Liver (tissue), 9 donors: ENCODE data around the gene VWA5B2. TPM values are rescaled to one million over a fixed set of nuclear protein-coding genes. Genes with fewer than 3 reads are reported as not detected.

Source experiments
- DNase-seq: peaks from one replicate; pipeline ENCODE4 v3.0.0-alpha.2; 2017; ENCODE audit warnings: low spot score
- H3K27ac ChIP-seq, 2 donors: one replicate each; pipeline ENCODE4 v1.7.0; 2013; ENCODE audit warnings: inconsistent platforms in 2 of 2, low read length in 2 of 2, control low read depth in 1 of 2, low read depth in 1 of 2, mild to moderate bottlenecking in 1 of 2
- H3K27me3 ChIP-seq, 4 donors: one replicate each; pipeline versions ENCODE4 v1.6.1 to v1.7.0; 2013; ENCODE audit warnings: low read length in 3 of 4, inconsistent platforms in 1 of 4, mild to moderate bottlenecking in 1 of 4, moderate library complexity in 1 of 4; ENCODE audit not compliant: control insufficient read depth in 4 of 4, insufficient read depth in 4 of 4
- H3K36me3 ChIP-seq, 4 donors: one replicate each; pipeline versions ENCODE4 v1.6.1 to v1.7.0; 2013; ENCODE audit warnings: low read length in 3 of 4, mild to moderate bottlenecking in 3 of 4, low read depth in 1 of 4, moderate library complexity in 1 of 4; ENCODE audit not compliant: control insufficient read depth in 4 of 4, insufficient read depth in 3 of 4
- H3K4me1 ChIP-seq, 4 donors: one replicate each; pipeline versions ENCODE4 v1.6.1 to v1.7.0; 2013; ENCODE audit warnings: low read length in 3 of 4, mild to moderate bottlenecking in 3 of 4, moderate library complexity in 1 of 4; ENCODE audit not compliant: control insufficient read depth in 4 of 4, insufficient read depth in 4 of 4
- H3K4me3 ChIP-seq, 3 donors: one replicate each; pipeline versions ENCODE4 v1.6.1 to v1.7.0; 2013; ENCODE audit warnings: low read length in 3 of 3, control low read depth in 1 of 3, low read depth in 1 of 3, mild to moderate bottlenecking in 1 of 3
- H3K9ac ChIP-seq, 2 donors: one replicate each; pipeline ENCODE4 v1.7.0; 2013; ENCODE audit warnings: low read length in 2 of 2, mild to moderate bottlenecking in 2 of 2, moderate library complexity in 2 of 2, control low read depth in 1 of 2, low read depth in 1 of 2
- H3K9me3 ChIP-seq, 4 donors: one replicate each; pipeline versions ENCODE4 v1.6.1 to v1.7.0; 2013; ENCODE audit warnings: low read length in 3 of 4; ENCODE audit not compliant: control insufficient read depth in 4 of 4
- ATF3 ChIP-seq: IDR thresholded peaks from 2 replicates; pipeline ENCODE4 v1.6.1; 2016; ENCODE audit warnings: antibody characterized with exemption
- CTCF ChIP-seq: fragments of 150-350 bp; IDR thresholded peaks from 2 replicates; pipeline ENCODE4 v1.5.1; 2017; ENCODE audit warnings: improper control_type of control experiment, low read depth, low read length; ENCODE audit not compliant: missing input control
- EGR1 ChIP-seq, 2 donors: IDR thresholded peaks; 2 replicates each; pipeline ENCODE4 v1.6.1; 2016 to 2018; ENCODE audit warnings: antibody characterized with exemption in 2 of 2, low read depth in 2 of 2
- FOXA1 ChIP-seq: IDR thresholded peaks from 2 replicates; pipeline ENCODE4 v1.6.1; 2016; ENCODE audit warnings: antibody characterized with exemption
- FOXA2 ChIP-seq: IDR thresholded peaks from 2 replicates; pipeline ENCODE4 v1.6.1; 2016; ENCODE audit warnings: antibody characterized with exemption
- HNF4A ChIP-seq, 2 donors: conservative IDR thresholded peaks; 2 replicates each; pipeline ENCODE4 v1.6.1; 2016; ENCODE audit warnings: antibody characterized with exemption in 2 of 2, mild to moderate bottlenecking in 2 of 2
- HNF4G ChIP-seq: IDR thresholded peaks from 2 replicates; pipeline ENCODE4 v1.6.1; 2016; ENCODE audit warnings: antibody characterized with exemption
- JUND ChIP-seq, 2 donors: IDR thresholded peaks; 2 replicates each; pipeline ENCODE4 v1.6.1; 2016; ENCODE audit warnings: antibody characterized with exemption in 2 of 2
- NR2F2 ChIP-seq: IDR thresholded peaks from 2 replicates; pipeline ENCODE4 v1.6.1; 2016; ENCODE audit warnings: antibody characterized with exemption
- RAD21 ChIP-seq, 2 donors: IDR thresholded peaks; 2 replicates each; pipeline ENCODE4 v1.6.1; 2016; ENCODE audit warnings: antibody characterized with exemption in 2 of 2, mild to moderate bottlenecking in 2 of 2
- RXRA ChIP-seq, 2 donors: IDR thresholded peaks; 2 replicates each; pipeline ENCODE4 v1.6.1; 2017 to 2018; ENCODE audit warnings: antibody characterized with exemption in 2 of 2, mild to moderate bottlenecking in 1 of 2
- SP1 ChIP-seq: IDR thresholded peaks from 2 replicates; pipeline ENCODE4 v1.6.1; 2018; ENCODE audit warnings: antibody characterized with exemption, mild to moderate bottlenecking
- TAF1 ChIP-seq: conservative IDR thresholded peaks from 2 replicates; pipeline ENCODE4 v1.6.1; 2016; ENCODE audit warnings: antibody characterized with exemption, mild to moderate bottlenecking
- YY1 ChIP-seq: IDR thresholded peaks from 2 replicates; pipeline ENCODE4 v1.6.1; 2016; ENCODE audit warnings: antibody characterized with exemption, mild to moderate bottlenecking
- ZBTB33 ChIP-seq: IDR thresholded peaks from 2 replicates; pipeline ENCODE4 v1.6.1; 2016; ENCODE audit warnings: antibody characterized with exemption
- WGBS: extraction: QIAGEN DNeasy Blood & Tissue Kit; methylation state at CpG from one replicate; pipeline ENCODE4 v1.1.7; 2013; 5-methylcytosine and 5-hydroxymethylcytosine counted together
- polyA plus RNA-seq, 2 donors: library from polyadenylated mRNA; stranded (reverse) in 1 of 2; unstranded in 1 of 2; fragments of 200-250 nt in 1 of 2; fragments of >200 nt in 1 of 2; fragmentation: Nextera tagmentation in 1 of 2; extraction: Ambion mirVana in 1 of 2; gene quantifications; one replicate each; pipeline versions ENCODE4 v1.2.1 to v1.2.3, GENCODE V29; 2013 to 2015
- total RNA-seq, 2 donors: library from RNA; depleted of rRNA; stranded (reverse); fragments of >200 nt; gene quantifications; one replicate each; pipeline ENCODE4 v1.2.3, GENCODE V29; 2014
- TF ChIP-seq, protein P1 (sequence below): IDR thresholded peaks from 2 replicates; pipeline ENCODE4 v1.6.1; 2016; ENCODE audit warnings: antibody characterized with exemption
- TF ChIP-seq, protein P2 (sequence below): IDR thresholded peaks from 2 replicates; pipeline ENCODE4 v1.6.1; 2016; ENCODE audit warnings: antibody characterized with exemption, mild to moderate bottlenecking
- donor health status: healthy.
- donor health status: healthy.
- donor health status: healthy.
- donor health status: healthy.
- donor health status: healthy.

Gene VWA5B2
- total and polyA plus RNA-seq, 4 donors, result under 0.01 to 0.14 (median 0.08) TPM; not detected in 1

- Histone ChIP-seq H3K9me3 (no peaks in the 10 kb centered on the region), H3K27me3 (no peaks in the 10 kb centered on the region), H3K27ac (no peak overlapping the region), H3K9ac (no peak overlapping the region), H3K4me1 (peaks cover 2 to 25% (median 21%) of the 10 kb centered on the region in 4 donors), H3K4me3 (no peak overlapping the region), H3K36me3 (peaks cover 28 to 62% (median 57%) of the 10 kb centered on the region in 4 donors)
- WGBS, result 92% methylated on average over 17 of the region's 17 CpGs
- DNase-seq, result no peak
- TF ChIP-seq EGR1 (IDR thresholded peaks at IDR 0.05; ENCODE audit: low read depth in 2 of 2), result no peak
- no peak for TF ChIP-seq HNF4A (conservative IDR thresholded peaks at IDR 0.05)
- no peak for TF ChIP-seq YY1
- no peak for TF ChIP-seq ZBTB33
Observed at GRCh38 chr3:184188080-184188479, 41.3 kb upstream of the VWA5B2 start.

DNA sequence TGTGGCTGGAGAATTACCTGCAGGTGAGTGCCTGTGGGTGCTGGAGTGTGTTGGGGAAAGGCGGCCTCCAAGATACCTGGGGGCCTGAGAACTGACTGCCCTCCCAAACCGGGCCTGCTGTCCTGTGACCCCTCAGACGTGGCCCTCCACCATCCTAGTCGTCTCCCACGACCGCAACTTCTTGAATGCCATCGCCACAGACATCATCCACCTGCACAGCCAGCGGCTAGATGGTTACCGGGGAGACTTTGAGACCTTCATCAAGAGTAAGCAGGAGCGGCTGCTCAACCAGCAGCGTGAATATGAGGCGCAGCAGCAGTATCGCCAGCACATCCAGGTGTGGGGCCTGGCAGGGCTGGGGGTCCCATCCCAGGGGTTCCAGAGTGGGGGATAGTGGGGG is 40.0 kb upstream of the VWA5B2 start:
- no peak overlapping the region for H3K4me3 ChIP-seq
- peaks cover 30 to 63% (median 60%) of the 10 kb centered on the region in 4 donors for H3K36me3 ChIP-seq
- no peaks in the 10 kb centered on the region for H3K27me3 ChIP-seq
- no peak for DNase-seq
- 95% methylated on average over 13 of the region's 13 CpGs for WGBS
- H3K4me1 ChIP-seq, result peaks cover 2 to 25% (median 21%) of the 10 kb centered on the region in 4 donors
- H3K27ac ChIP-seq, result no peak overlapping the region
- TF ChIP-seq CTCF, result no peak
- no peak for TF ChIP-seq JUND (IDR thresholded peaks at IDR 0.05)
- no peak for TF ChIP-seq TAF1
- no peak for TF ChIP-seq EGR1 (IDR thresholded peaks at IDR 0.05; ENCODE audit: low read depth in 2 of 2)
- no peak for TF ChIP-seq ATF3
- TF ChIP-seq FOXA1, result no peak
- TF ChIP-seq RXRA (IDR thresholded peaks at IDR 0.05), result no peak
- TF ChIP-seq, protein P1, sequence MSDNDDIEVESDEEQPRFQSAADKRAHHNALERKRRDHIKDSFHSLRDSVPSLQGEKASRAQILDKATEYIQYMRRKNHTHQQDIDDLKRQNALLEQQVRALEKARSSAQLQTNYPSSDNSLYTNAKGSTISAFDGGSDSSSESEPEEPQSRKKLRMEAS, result no peak
- TF ChIP-seq ZBTB33, result no peak
- no peak for TF ChIP-seq YY1
- TF ChIP-seq RAD21 (IDR thresholded peaks at IDR 0.05), result no peak
- TF ChIP-seq HNF4G, result no peak
- TF ChIP-seq, protein P2, sequence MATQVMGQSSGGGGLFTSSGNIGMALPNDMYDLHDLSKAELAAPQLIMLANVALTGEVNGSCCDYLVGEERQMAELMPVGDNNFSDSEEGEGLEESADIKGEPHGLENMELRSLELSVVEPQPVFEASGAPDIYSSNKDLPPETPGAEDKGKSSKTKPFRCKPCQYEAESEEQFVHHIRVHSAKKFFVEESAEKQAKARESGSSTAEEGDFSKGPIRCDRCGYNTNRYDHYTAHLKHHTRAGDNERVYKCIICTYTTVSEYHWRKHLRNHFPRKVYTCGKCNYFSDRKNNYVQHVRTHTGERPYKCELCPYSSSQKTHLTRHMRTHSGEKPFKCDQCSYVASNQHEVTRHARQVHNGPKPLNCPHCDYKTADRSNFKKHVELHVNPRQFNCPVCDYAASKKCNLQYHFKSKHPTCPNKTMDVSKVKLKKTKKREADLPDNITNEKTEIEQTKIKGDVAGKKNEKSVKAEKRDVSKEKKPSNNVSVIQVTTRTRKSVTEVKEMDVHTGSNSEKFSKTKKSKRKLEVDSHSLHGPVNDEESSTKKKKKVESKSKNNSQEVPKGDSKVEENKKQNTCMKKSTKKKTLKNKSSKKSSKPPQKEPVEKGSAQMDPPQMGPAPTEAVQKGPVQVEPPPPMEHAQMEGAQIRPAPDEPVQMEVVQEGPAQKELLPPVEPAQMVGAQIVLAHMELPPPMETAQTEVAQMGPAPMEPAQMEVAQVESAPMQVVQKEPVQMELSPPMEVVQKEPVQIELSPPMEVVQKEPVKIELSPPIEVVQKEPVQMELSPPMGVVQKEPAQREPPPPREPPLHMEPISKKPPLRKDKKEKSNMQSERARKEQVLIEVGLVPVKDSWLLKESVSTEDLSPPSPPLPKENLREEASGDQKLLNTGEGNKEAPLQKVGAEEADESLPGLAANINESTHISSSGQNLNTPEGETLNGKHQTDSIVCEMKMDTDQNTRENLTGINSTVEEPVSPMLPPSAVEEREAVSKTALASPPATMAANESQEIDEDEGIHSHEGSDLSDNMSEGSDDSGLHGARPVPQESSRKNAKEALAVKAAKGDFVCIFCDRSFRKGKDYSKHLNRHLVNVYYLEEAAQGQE, result no peak
- no peak for TF ChIP-seq HNF4A (conservative IDR thresholded peaks at IDR 0.05)
- no peak for TF ChIP-seq SP1
- no peak for TF ChIP-seq NR2F2
- TF ChIP-seq FOXA2, result no peak
- no peak overlapping the region for H3K9ac ChIP-seq
- no peaks in the 10 kb centered on the region for H3K9me3 ChIP-seq
